Activated T-cell treated with anti-CD3 and anti-CD28 coated beads, Interleukin-2, amount 50 U/mL, for 24 hours (primary cell): ENCODE data around the gene LETM1.

ENCODE experiments used
- DNase-seq: peaks from one replicate; pipeline ENCODE4 v3.0.0-alpha.2; 2020
- H3K27ac Mint-ChIP-seq: 2 replicates; pipeline ENCODE4 v1.8.0; 2020; ENCODE audit warnings: mild to moderate bottlenecking, mixed read lengths
- H3K27me3 Mint-ChIP-seq: 2 replicates; pipeline ENCODE4 v1.8.0; 2020; ENCODE audit warnings: mixed read lengths
- H3K36me3 Mint-ChIP-seq: 2 replicates; pipeline ENCODE4 v1.8.0; 2020; ENCODE audit warnings: low read depth, mixed read lengths
- H3K4me1 Mint-ChIP-seq: 2 replicates; pipeline ENCODE4 v1.8.0; 2020; ENCODE audit warnings: low read depth, mixed read lengths
- H3K4me3 Mint-ChIP-seq: 2 replicates; pipeline ENCODE4 v1.8.0; 2020; ENCODE audit warnings: mild to moderate bottlenecking, moderate library complexity, mixed read lengths
- H3K9me3 Mint-ChIP-seq: 2 replicates; pipeline ENCODE4 v1.8.0; 2020; ENCODE audit warnings: mixed read lengths

Gene LETM1

GRCh38 chr4:1762264-1763010, 93.5 kb downstream of the LETM1 start:
- H3K4me3 Mint-ChIP-seq, result no peak overlapping the region
- peaks cover 25% of the 10 kb centered on the region for H3K27me3 Mint-ChIP-seq
- DNase-seq, result no peak
- no peak overlapping the region for H3K27ac Mint-ChIP-seq
- no peaks in the 10 kb centered on the region for H3K4me1 Mint-ChIP-seq
- H3K9me3 Mint-ChIP-seq, result no peaks in the 10 kb centered on the region
- H3K36me3 Mint-ChIP-seq, result no peaks in the 10 kb centered on the region
